ENCODE measurements around the gene TRPM2.

The TRPM2 gene

GRCh38 chr21:44444286-44444931 is 91.0 kb downstream of the TRPM2 start:
- DNase-seq (ENCODE audit: low read depth in 2 of 2) = no peak

GRCh38 chr21:44445145-44445812 is 91.9 kb downstream of the TRPM2 start:
- DNase-seq (ENCODE audit: low read depth in 2 of 2) = no peak

DNA sequence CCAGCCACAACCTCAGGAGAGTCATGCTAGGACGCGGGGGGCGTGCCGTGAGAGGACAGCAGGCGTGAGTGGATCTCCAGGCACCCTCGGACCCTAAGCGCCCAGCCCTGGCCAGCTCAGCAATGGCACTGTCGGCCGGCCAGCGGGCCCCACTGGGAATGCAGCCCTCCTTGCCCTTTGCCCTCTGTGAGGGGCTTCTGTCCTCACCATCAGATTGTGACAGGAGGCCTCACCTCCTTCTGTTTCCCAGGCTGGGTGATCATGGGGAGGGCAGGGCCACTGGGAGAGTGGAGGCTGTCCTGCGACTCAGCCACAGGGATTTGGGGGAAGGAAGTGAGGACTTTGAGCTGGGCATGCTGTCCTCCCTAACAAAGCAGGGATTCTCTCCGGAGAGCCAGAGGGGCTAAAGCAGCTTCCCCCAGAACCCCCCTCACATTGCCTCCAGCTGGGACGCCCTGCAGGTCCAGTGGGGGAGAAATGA is 95.3 kb downstream of the TRPM2 start:
- DNase-seq (ENCODE audit: low read depth in 2 of 2) = no peak

DNA sequence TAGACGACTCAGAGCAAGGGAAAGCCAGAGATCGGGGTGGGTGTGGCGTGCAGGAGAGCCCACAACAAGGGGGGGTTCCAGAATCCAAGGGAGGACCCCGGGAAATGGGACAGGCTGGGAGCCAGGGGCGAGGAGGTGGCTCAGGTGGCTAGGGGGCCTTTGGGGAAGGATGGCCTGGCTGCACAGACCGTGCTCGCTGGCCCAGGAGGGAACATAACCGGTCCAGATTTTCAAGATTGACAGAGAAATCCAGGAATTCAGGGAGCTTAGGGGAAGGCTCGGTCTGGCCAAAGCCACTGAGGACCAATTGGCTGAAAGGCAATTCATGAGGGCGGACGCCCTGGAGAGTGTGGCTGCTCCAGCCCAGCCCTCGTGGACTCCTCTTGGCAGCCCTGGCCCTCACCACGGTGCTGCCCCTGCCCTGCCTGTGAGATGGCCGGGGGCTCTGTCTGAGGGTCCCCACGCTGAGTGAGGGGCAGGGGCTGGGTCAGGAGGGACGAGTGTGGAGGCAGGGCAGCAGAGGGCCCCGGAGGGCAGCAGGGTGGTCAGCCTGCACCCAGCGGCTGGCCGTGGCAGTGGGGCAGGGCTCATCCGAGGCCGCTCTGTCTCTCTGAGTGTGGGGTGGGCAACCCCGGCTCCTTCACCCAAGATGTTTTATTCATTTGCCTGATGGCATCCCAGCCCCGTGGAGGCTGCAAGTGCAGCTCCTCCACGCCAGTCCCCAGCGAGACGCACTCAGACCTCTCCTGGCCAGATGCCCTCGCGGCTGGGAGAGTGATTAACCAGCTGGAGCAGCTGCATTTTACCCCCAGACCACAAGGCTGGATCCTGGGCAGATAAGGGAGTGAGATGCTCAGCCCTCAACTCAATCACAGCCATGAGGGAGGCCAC is 96.3 kb downstream of the TRPM2 start:
- no peak for DNase-seq (ENCODE audit: low read depth in 2 of 2)

GRCh38 chr21:44450402-44450801 is 97.0 kb downstream of the TRPM2 start:
- DNase-seq (ENCODE audit: low read depth in 2 of 2) = no peak

- DNase-seq (ENCODE audit: low read depth in 2 of 2) = no peak
These were observed 97.6 kb downstream of the TRPM2 start for GRCh38 chr21:44450999-44451398.

DNA sequence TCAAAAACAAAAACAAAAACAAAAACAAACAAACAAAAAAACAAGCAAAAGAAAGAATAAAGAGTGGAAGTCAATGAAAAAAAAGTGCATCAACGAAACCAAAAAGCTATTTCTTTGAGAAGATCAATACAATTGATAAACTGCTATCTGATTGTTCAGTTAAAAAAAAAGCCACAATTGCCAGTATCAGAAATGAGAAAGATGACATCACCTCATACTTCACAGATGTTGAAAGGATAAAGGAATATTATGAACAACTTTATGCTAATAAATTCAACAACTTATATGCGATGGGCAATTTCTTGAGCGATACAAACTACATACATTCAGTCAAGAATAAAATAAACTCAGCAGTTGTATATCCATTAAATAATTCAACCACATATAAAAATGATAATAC is 99.7 kb downstream of the TRPM2 start:
- DNase-seq (ENCODE audit: low read depth in 2 of 2) = no peak

- DNase-seq (ENCODE audit: low read depth in 2 of 2) = no peak
These were observed 100.6 kb downstream of the TRPM2 start for GRCh38 chr21:44454058-44454457.

DNA sequence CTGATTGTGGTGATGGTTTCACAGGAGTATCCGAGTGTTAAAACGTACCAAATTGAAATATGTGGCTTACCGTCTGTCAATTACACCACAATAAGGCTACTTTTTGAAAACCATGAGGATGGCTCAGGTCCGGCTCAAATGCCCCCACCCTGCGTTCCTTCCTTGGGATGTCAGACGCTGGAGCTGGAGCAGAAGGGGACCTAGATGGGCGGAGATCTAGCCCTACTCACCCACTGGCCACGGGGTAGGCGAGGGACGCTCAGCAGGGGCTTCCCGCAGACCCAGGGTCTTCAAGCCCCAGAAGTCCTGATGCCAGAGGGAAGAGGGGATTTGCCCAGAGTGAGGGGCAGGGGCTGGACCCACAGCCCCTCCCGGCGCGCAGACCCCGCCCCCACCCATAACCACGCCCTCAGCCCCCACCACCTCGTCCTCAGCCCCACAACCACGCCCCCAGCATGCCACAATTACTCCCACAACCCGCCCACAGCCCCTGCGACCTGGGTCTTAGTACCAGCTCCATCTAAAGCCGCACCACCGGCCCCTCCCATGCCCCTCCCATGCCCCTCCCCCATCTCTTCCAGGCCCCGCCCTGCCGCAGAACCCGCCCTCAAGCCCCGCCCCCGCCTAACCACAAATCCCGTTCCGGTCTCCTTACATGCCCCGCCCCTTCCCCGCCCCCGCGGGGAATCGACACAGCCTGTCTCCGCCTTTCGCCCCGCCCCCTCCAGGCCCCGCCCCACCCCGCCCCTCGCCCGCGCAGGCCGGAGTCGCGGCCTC is 101.5 kb downstream of the TRPM2 start, which contains the start of gene LRRC3:
Gene LRRC3, plus strand, starts transcription at position 764 of the 777 bp plus-strand sequence. CDS start 1,135 bp downstream, outside the sequence.
- peak; percentile 81 to 85 for DNase-seq (ENCODE audit: low read depth in 2 of 2)

GRCh38 chr21:44455524-44456213 is 102.2 kb downstream of the TRPM2 start:
- peak; percentile 13 for DNase-seq (ENCODE audit: low read depth in 2 of 2)

- DNase-seq (ENCODE audit: low read depth in 2 of 2) = no peak
These were observed 102.9 kb downstream of the TRPM2 start for GRCh38 chr21:44456214-44456914.

DNA sequence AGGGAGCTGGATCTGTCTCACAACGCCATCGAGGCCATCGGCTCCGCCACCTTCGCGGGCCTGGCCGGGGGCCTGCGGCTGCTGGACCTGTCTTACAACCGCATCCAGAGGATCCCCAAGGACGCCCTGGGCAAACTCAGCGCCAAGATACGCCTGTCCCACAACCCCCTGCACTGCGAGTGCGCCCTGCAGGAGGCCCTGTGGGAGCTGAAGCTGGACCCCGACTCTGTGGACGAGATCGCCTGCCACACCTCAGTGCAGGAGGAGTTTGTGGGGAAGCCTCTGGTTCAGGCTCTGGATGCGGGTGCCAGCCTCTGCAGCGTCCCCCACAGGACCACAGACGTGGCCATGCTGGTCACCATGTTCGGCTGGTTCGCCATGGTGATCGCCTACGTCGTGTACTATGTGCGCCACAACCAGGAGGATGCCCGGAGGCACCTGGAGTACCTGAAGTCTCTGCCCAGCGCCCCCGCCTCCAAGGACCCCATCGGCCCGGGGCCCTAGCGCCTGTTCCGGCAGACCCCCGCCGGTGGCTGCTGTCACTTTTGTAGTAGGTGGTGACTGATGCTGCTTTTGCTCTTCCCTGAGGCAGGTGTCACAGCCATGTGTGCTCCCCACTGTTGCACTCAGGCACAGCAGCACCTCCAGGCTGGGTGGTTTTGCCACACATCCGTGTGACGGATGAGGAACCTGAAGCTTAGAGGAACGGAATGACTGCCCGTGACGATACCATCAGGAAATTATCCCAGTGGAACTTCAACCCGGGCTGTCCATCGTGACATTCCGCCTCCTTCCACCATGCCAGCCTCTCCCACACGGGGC is 103.7 kb downstream of the TRPM2 start:
- DNase-seq (ENCODE audit: low read depth in 2 of 2) = no peak

- no peak for DNase-seq (ENCODE audit: low read depth in 2 of 2)
These were observed 105.7 kb downstream of the TRPM2 start for GRCh38 chr21:44458971-44459711.

DNA sequence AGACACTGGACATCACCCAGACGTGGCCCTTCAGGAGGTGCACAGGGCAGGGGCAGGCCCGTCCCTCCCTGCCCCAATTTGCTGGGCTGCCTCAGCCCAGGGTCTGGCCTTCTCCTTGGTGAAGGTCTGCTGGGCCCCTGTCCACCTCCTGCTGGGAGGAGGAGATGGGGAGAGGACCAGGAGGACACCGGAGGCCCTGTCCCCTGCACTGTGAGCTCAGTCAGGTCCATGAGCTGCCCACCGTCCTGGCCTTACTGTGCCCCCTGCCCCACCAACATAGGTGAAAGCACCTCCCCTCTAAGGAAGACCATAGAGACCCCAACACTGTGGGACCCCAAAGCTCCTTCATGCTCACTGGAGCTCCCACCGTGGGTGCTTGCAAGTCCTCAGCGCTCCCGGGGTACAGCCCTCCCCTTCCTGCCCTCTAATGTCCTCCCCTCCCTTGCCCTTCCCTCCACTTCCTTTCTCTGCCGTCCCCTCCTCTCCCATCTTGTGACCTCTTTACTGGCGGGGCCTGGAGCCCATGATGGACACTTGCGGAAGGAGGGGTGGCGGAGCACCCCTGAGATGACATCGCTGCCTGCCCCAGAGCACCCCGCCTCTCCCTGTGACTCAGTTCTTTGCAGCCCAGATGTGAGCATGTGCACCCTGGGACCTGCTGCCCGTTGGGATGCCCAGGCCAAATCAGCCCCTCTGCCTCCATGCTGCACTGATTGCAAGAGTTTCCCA is 106.5 kb downstream of the TRPM2 start:
- DNase-seq (ENCODE audit: low read depth in 2 of 2) = no peak

GRCh38 chr21:44460441-44460755 is 107.0 kb downstream of the TRPM2 start:
- no peak for DNase-seq (ENCODE audit: low read depth in 2 of 2)

GRCh38 chr21:44461005-44461404 is 107.6 kb downstream of the TRPM2 start:
- DNase-seq (ENCODE audit: low read depth in 2 of 2) = no peak

DNA sequence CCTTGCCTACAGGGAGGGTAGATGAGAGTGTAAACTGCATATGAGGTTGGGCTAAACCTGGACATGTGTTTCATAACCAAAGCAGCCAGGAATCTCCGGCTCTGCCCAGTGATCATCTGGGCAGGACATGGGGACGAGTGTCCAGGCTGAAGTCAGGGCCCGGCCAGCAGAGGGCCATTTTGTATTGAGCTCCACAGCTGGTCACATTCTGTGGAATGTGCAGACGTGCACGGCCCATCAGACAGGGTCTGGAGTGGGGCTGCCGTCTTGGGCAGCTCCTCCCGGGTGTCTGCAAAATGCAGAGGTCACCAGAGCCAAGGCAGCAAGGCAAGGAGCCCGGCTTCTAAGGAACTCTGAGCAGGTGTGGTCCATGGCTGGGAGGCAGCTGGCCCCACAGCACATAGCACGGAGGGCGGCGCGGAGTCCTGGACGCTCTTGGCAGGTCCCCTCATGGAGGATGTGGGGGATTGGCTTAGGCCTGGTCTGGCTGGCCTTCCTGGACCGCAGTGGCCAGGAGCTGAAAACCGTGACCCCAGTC is 108.1 kb downstream of the TRPM2 start:
- DNase-seq (ENCODE audit: low read depth in 2 of 2) = no peak
